GM21526 (cell line): ENCODE measurements around the gene RPL31.
"Not testable (repeated sequence)": the region's sequence is repeated elsewhere in the genome, so short reads cannot be mapped to it uniquely, and the experiment has no call there.

Source experiments
- ATAC-seq: cut with Tn5 transposase; IDR thresholded peaks from one replicate; pipeline ENCODE4 v1.9.1; 2021; ENCODE audit warnings: moderate library complexity; ENCODE audit not compliant: unreplicated experiment, low FRiP score

The RPL31 gene

DNA sequence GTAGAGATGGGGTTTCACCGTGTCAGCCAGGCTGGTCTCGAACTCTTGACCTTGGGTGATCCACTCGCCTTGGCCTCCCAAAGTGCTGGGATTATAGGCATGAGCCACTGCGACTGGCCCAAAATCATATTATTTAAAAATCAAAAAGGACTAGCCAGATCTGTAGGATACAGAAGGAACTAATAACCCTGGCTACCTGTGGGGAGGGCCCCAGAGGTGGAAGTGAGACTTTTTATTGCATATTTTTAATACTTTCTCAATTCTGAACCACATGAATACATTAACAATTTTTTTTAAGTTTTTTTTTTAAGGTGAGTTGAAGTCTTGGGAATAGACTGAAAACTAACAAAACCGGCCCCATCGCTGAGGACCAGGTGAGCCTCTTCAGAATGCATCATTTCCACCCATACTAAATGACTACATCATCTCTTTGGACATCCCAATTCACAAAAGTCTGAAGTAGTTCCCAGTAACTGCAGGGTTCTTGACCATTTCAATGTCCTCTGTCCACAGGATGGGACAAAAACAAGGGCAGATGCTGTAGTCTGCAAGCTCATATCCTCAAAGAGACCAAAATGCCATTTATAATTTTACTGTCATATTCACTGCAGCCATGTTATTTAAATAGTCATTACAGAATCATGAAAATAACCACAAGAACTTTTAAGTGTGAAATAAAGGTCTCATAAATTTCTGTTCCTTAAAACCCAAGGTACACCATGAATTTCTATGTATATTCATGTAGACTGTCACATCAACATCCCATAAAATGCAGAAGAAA is 21.4 kb downstream of the RPL31 start:
- ATAC-seq: no peak

DNA sequence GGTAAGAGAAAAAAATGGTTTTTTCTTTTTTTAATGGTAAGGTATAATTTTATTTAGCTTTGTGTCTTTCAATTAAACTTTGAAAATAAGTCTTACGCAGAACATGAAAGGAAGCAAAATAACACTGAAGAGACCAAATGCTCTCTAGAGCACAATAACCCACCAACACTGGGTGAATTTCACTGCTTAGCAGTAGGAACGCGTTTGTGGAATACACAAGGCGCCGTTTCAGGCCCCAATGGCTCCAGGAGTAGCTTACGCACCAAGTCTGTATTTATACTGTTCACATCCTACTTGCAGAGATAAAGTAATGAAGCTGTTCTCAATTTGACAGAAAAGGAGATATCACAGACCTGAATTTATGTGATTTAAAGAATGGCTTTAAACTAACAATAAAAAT is 23.5 kb downstream of the RPL31 start:
- ATAC-seq: no peak

DNA sequence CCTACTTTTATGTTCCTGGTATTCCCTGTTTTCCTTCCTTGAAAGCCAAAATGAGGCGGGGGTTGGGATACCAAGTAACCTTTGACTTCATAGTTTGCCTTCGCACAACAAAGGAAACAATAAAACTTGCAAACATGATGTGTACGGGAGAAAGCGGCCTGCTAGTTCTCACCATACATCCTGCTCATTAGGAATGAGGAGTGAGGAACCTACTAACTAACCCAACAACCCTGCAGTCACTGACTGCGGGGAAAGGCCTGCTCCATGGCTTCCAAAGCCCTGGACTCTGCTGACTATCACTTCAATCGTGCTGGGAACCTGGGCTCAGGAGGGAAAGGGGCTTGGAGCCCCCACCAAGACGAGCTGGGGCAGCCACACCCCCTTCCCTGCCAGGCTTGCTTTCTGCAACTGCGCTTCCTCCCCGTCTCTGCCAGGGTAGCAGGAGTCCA is 24.2 kb downstream of the RPL31 start:
- no peak for ATAC-seq

DNA sequence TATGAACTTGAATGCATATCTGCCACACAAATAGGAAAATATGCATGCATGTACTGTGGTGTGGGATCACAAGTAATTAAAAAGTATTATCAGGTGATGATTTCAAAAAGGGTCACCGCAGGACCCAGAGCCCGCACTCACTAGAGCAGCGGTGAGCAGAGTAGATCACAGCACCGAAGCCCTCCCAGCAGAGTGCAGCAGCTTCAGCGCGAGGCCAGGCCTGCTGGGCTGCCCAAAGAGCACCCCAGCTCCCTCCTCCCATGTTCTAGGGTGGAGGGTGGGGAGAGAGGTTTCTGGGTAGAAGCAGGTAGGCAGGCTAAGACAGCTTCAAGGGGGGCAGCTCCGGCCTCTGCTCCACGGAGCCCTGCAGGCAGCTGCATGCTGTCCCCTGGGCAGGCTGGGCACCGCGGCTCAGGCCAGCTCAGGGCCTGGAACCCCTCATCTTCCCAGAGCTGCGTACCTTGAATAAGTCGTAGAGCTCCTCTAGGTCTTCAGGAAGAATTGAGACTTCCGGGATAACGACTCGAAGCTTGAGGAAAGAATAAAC is 24.9 kb downstream of the RPL31 start:
- ATAC-seq: no peak

DNA sequence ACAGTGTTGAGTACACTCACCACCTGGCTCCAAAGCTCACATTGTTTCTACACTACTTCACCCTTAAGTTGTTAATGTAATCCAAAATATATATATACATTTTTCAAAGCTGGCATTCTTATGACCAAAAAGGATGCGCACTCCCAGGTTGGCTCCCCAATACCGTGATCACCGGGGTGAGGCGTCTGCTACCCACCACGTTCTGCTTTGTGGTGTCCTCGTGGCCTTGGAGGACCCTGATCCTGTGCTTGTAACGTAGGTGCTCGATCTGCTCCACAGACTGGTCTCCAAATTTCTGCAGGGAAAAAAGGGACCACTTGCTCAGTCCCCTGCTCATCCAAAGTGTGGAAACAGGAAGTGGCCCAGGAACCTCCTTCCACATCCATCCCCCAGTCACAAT is 25.8 kb downstream of the RPL31 start:
- no peak for ATAC-seq

DNA sequence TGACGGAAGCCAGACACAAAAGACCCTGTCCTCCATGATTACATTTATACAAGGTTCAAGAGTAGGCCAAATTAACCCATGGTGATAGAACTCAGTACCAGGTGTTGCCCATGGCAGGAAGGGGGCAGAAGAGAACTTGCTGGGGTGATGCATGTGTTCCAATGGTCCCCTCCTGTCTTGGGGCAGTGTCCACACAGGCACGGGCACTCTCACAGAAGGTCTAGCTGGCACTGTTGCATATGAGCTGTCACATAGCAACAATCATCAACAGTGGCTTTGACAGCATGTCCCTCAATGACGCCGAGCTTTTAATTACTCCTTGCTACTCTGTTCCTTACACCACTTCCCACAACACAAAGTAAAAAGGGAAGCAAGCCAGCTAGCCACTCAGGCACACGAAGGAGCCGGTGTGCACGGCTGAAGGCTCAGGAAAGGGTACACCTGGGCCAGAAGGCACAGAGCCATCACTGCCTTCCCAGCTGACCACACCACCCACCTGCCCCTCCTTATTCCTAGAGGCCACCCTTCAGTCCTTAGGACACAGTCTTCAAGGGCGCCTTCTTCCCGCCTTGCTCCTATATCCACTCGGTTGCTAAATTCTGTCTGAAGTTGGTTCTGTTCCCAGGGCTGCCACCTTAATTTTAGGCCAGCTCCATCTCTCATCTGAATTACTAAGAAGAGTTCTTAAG is 28.9 kb downstream of the RPL31 start:
- ATAC-seq: no peak

DNA sequence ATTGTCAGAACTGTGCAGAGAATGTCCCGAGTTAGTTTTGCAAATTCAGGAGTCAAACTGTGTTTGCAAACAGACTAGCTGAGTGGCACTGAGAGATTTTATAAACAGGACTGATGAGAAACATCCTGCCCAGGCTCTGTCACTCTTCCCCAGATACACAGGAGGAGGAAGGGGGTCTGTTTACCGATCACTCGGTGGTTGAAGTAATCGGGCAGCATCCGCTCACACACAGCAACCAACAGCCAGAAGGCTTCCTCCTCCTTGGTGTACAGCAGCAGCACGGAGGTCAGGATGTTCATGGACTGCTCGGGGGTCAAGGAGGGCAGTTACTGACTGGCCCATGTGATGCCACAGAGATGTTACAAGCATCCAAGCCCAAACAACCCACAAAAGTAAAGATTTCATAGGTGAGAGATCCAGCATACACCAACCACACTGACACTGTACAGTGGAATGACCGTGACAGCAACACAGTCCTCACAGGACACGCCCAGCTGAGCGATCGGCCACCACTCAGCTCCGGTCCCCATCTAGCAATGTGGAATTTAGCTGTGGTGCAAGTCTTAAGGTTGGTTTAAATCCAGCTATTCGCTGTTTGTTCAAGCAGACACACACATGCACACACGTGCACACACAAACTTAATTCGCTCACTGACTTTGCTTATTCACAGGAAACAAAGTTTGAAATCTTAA is 30.1 kb downstream of the RPL31 start:
- ATAC-seq: no peak

DNA sequence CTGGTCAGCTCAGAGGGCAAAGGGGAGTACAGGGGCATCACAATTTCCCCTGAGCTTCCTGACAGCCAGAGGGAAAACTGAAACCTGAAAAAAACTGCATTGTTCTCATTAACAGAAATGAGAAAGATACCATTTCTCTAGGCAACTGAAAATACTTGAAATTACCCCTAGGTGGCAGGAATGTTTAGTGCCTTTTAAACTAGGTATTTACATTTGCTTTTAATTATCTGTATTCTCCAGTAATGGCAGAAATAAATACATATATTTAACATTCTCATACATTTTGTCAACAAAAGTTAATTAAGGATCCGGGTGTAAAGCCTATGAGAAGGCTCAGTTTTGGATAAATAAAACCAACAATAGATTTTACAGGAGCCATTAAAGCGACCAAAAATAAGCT is 34.5 kb downstream of the RPL31 start:
- no peak for ATAC-seq

DNA sequence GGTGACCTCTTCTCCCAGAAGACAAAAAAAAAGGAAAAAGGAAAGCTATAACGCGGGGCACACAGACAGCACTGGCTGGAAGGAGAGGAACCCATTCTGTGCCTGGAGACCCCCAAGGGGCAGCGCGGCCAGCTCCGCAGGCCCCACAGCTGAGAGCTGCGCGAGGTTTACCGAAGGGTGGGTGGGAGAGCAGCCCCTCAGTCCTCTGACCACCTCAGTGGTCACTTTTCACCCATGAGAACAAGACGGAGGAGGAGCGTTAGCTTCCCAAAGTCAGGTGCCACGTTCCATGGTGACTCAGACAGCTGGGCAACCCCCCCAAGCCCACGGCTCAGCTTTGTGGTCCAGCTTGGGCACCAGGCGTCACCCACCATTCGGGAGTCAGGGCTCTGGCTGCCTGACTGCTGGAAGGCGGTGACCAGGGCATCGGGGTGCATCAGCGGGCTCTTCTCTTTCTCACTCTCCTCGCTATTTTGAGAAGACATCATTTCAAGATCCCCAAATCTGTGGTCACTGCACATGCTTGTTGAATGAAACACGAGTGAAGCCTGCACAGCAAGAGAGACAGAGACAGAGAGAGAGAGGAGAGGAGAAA is 35.2 kb downstream of the RPL31 start:
- ATAC-seq: no peak

DNA sequence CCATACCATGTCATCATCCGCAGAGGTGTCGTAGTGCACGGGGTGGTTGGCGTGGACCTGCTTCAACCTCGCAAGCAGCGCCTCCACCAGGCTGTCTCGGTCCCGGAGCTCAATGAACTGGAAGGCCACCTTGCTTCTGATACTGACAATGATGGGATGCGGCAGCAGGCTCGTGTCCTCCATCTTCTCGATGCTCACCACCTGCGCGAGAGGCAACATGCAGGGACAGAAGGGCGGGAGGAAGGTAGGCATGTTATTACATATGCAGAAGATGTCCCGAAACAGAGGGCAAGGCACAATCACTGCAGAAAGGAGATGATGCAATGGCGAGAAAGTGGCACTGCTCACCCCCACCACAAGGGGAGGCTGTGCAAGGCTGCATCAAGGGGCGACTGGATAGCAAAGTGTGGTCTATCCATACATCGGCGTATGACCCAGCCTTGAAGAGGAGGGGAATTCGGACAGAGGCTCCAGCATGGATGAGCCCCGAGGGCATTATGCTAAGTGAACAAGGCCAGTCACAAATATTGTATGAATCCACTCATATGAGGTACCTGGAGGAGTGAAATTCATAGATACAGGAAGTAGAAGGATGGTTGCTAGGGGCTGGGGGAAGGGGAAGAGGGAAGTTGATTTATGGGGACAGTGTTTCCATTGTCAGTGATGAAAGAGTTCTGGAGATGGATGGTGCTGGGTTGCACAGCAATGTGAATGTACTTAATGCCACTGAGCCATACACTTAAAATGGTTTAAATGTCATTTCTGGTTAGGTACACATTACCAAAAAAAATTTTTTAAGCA is 36.6 kb downstream of the RPL31 start:
- no peak for ATAC-seq

DNA sequence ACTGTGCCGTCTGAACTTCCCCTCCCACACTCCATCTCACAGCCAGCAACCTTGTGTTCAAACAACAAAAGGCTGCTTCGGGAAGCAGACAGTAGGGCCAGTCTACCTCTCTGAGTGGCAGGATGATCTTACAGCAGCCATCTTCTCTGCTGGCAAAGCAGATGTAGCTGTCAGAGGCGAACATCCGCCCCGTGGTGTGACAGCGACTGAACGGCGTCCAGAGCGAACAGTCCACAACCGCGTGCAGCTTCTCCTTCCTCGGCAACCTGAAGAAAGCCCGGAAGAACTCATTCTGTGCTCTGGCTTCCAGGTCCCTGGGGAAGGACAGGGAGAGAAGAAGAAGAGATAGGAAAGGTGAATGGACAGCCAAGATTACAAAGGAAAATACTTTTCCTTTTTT is 38.0 kb downstream of the RPL31 start:
- ATAC-seq: no peak

DNA sequence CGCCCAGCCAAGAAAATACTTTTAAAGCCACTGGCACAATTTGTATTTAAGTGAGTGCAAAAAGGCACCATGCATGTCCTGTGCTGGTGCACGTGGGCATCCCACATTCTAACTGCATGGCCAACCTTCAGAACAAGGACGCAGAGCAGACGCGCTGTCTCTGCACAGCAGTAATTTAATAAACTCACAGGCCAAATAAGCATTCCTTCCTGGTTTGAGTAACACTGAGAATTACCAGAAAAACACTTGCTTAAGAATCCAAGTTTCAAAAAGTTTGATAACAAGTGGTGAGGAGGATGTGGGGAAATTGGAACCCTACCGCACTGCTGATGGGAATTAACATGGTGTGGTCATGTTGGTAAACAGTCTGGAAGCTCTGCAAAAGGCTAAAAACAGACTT is 38.7 kb downstream of the RPL31 start:
- no peak for ATAC-seq

DNA sequence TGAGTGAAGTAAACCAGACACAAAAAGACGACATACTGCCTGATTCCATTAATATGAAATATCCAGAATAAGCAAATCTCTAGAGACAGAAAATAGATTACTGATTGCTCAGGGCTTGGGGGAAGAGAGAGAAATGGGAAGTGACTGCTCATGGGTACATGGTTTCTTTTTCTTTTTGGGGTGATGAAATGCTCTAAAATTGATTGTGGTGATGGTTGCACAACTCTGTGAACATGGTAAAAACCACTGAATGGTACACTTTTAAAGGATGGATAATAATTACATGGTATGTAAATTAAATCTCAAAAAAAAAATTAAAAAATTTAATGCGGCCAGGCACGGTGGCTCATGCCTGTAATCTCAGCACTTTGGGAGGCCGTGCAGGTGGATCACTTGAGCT is 39.3 kb downstream of the RPL31 start:
- ATAC-seq: no peak

DNA sequence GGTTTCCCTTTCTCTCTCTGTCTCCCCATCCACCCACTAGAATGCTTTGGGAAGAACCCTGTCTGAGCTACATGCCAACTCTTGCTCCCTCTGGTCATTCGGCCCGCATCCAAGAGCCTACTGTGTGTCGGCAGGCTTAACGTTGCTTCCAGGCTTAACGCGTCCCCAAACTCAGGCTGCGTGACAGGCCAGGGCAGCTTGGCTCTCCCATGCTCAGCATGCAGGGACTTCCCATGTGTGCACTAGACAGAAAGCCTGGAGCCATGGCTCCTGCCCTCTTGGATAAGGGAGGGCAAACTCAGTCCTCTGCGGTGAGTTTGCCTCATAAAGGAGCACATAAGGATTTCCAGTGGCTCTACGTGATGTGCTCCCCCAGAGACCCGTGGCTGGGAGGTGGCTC is 43.2 kb downstream of the RPL31 start:
- no peak for ATAC-seq

DNA sequence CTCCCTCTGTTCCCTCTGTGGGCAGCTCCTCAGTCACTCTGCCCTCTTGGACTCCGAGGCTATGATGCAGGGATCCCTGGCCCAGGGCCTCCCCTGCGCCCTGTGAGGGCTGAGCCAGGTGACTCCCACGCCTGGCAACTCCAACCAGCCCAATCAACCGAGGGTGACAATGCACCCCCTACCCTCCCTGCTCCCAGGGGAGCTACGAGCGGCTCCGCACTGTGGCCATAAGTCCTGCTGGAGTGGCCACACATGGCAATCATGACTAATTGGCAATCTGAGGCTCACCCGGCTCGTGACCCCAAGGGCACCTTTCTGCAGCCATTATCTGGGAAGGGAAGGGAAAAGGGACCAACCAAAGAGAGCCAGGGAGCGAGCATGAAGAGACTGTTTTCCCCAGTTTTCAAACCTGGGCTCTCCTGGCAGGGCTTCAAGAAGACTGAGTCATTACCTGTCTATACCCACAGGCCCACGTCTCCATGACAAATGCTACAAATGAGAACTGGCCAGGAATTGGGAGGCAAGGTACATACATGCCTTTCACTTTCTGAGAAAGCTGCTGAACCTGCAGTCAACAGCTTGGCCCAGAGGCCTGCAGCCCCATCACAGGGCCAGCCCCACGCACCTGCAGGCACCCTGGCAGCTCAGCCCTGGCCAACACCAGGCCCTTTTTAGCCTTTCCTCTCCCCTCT is 45.1 kb downstream of the RPL31 start:
- no peak for ATAC-seq

DNA sequence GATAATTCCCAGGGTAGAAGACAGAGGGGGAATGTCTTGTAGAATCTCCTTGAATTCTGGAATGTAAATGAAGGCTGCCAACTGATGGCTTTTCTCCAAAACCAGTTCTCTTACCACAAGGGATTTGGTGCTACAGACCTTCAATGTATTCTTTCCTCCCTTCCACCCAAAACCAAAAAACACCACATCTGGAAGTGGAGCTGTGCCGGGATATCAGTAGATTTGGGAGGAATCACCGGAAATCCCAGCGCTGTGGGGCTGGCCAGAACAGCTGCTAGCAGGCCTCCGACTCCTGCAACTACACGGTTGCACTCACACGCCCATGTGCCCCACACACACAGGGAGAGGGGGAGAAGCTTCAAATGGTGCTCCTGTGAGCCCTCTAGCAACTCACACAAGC is 45.7 kb downstream of the RPL31 start:
- no peak for ATAC-seq

DNA sequence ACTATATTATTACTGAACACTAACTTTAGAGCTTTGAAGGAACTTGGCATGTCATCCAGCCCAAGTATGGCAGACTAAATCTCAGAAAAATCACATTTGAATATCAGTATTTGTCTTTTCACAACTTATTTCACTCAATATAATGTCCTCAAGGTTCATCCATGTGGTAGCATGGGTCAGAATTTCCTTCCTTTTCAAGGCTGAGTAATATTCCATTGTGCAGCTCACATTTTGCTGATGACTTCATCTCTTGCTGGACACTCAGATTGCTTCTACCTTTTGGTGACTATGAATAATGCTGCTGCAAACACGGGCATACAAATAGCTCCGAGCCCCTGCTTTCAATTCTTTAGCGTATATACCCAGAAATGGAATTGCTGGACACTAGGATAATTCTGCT is 46.7 kb downstream of the RPL31 start:
- no peak for ATAC-seq

DNA sequence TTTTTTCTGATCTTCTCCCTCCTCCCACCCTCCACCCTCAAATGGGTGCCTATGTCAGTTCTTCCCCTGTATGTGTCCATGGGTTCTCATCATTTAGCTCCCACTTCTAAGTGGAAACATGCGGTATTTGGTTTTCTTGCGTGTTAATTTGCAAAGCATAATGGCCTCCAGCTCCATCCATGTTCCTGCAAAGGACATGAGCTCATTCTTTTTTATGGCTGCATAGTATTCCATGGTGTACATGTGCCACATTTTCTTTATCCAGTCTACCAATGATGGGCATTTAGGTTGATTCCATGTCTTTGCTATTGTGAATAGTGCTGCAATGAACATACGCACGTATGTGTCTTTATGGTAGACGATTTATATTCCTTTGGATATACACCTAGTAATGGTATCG is 48.8 kb downstream of the RPL31 start:
- ATAC-seq: not testable (repeated sequence)

DNA sequence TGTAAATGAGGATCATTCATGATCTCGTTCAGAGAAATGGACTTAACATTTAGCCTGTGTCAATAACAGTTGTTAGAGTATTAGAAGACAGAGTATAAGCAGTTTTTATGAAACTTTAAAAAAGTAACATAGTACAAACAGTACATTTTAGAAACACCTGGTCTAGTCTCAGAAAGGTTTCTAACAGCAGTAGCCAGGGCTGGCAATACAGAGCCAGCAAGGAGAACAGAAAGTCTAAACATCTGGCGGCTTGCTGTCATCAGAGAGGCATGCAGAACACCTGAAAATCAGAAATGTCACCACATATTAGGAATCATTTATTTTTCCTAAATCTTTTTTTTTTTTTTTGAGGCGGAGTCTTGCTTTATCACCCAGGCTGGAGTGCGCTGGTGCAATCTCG is 50.1 kb downstream of the RPL31 start:
- no peak for ATAC-seq

DNA sequence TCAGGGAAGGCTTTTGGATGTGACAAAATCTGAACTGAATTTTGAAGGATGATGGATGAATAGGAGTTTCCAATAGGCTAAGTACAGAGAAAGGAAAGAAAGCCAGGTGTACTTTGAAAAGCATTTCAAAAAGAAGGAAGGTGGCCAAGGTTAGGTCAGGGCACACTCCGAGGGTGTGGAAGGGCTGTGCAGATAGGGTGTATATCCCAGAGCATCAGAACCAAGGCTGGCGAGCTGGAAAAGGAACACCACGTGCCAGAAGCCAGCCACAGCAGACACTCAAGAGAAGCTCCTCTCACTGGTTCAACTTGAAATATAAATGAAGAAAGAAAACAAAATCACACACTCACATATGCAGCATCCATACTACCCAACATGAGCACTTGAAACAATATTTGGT is 51.0 kb downstream of the RPL31 start:
- ATAC-seq: no peak
